Measurements from ENCODE around the gene STIMATE. TPM values are rescaled to one million over a fixed set of nuclear protein-coding genes. Genes with fewer than 3 reads are reported as not detected.

The STIMATE gene
- polyA plus RNA-seq, 1 of the 3 experiments (the other 2 are of a cell fraction), result 9.3 TPM

DNA sequence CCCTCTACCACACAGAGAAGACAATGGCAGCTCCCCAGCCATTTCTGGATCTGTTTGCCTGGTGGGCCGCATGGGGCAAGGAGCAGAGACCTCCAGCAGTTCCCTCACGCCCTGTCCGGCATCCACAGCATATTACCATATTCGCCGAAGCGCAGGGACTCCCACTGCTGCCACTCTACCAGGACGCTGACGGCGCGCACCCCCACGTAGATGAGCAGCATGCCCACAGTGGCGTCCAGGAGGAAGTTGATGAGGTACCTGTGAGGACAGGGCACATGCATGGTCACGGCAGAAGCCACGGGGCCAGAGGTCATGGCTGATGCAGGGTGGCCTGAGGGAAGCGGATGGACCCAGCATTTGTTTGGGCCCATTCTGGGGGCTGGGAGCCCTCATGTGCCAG is 47.7 kb downstream of the STIMATE start:
- CTCF ChIA-PET, result interaction anchor here (0.8 to 9.8 kb wide), 5 partner anchors 11 to 224 kb away, joined by 3 to 73 read pairs (median 3); no protein-coding TSS in a partner anchor
- peaks cover 3% of the 10 kb centered on the region; the same call in 1 of the 2 replicates for H4K20me1 ChIP-seq (ENCODE audit: insufficient read depth)
- no peak overlapping the region for H2AFZ ChIP-seq (ENCODE audit: low read depth)
- no peaks in the 10 kb centered on the region for H3K9me2 ChIP-seq
- no peaks in the 10 kb centered on the region for H3K9me3 ChIP-seq
- TF ChIP-seq MXI1 (IDR thresholded peaks at IDR 0.05; ENCODE audit: low read depth, low read length) (no peak), EZH2phosphoT487 (IDR thresholded peaks at IDR 0.05; ENCODE audit: borderline replicate concordance, low read depth) (no peak), FOSL2 (IDR thresholded peaks at IDR 0.05; ENCODE audit: borderline replicate concordance, low read depth) (no peak), EP300 (IDR thresholded peaks at IDR 0.05; ENCODE audit: borderline replicate concordance in 1 of 2, low read depth in 1 of 2, low read length in 1 of 2) (no peak), RFX5 (IDR thresholded peaks at IDR 0.05; ENCODE audit: low read length) (no peak), RCOR1 (IDR thresholded peaks at IDR 0.05; ENCODE audit: low read length) (no peak), IRF3 (IDR thresholded peaks at IDR 0.05; ENCODE audit: low read depth, low read length) (no peak), NRF1 (IDR thresholded peaks at IDR 0.05; ENCODE audit: low read depth, low read length) (no peak), TAF1 (IDR thresholded peaks at IDR 0.05; ENCODE audit: borderline replicate concordance, low read depth, low read length) (no peak), MEF2A (IDR thresholded peaks at IDR 0.05; ENCODE audit: borderline replicate concordance, low read depth) (no peak), SMC3 (IDR thresholded peaks at IDR 0.05; ENCODE audit: low read depth, low read length) (no peak), USF2 (IDR thresholded peaks at IDR 0.05; ENCODE audit: borderline replicate concordance, low read depth, low read length) (no peak), GABPA (IDR thresholded peaks at IDR 0.05; ENCODE audit: low read depth) (no peak), ELF1 (IDR thresholded peaks at IDR 0.05) (no peak), JUND (IDR thresholded peaks at IDR 0.05) (no peak)
- TF ChIP-seq, protein P1, sequence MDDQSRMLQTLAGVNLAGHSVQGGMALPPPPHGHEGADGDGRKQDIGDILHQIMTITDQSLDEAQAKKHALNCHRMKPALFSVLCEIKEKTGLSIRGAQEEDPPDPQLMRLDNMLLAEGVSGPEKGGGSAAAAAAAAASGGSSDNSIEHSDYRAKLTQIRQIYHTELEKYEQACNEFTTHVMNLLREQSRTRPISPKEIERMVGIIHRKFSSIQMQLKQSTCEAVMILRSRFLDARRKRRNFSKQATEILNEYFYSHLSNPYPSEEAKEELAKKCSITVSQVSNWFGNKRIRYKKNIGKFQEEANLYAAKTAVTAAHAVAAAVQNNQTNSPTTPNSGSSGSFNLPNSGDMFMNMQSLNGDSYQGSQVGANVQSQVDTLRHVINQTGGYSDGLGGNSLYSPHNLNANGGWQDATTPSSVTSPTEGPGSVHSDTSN (IDR thresholded peaks at IDR 0.05), result no peak
- TF ChIP-seq, protein P2, sequence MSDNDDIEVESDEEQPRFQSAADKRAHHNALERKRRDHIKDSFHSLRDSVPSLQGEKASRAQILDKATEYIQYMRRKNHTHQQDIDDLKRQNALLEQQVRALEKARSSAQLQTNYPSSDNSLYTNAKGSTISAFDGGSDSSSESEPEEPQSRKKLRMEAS (IDR thresholded peaks at IDR 0.05; ENCODE audit: low read depth), result no peak
- H3K27me3 ChIP-seq (ENCODE audit: insufficient read depth), result no peaks in the 10 kb centered on the region
- peaks cover 0 to 25% of the 10 kb centered on the region in 2 experiments for H3K36me3 ChIP-seq (replicated peaks in 1 of 2; ENCODE audit: control insufficient read depth in 1 of 2, insufficient read depth in 2 of 2, low read length in 1 of 2)
- WGBS (ENCODE audit: low lambda C conversion rate), result 97% methylated on average over 11 of the region's 15 CpGs
- H3F3A ChIP-seq (replicated peaks; ENCODE audit: insufficient read depth), result no peaks in the 10 kb centered on the region
- no peak overlapping the region for H3K27ac ChIP-seq (ENCODE audit: low read depth in 2 of 2, low read length in 1 of 2)
- H3K4me2 ChIP-seq, result no peak overlapping the region
- no peak overlapping the region for H3K4me3 ChIP-seq (ENCODE audit: low read depth in 2 of 2, low read length in 1 of 2)
- H3K4me1 ChIP-seq (ENCODE audit: control insufficient read depth in 1 of 2, insufficient read depth in 2 of 2, low read depth in 1 of 2, low read length in 1 of 2), result peaks cover 0 to 3% of the 10 kb centered on the region in 2 experiments; a peak in 1 of 4 replicates
- DNase-seq, result no peak
- no peak overlapping the region for H3K9ac ChIP-seq
- H3K79me2 ChIP-seq (ENCODE audit: insufficient read depth), result no peaks in the 10 kb centered on the region
- POLR2A ChIA-PET, result no interaction called here
